ENCODE measurements around the gene PSMD13. TPM values are rescaled to one million over a fixed set of nuclear protein-coding genes. Genes with fewer than 3 reads are reported as not detected.

The PSMD13 gene
- polyA plus RNA-seq, 1 donor (not counting 4 experiments of a cell fraction or from before 2014, with no cell fraction given), result 184 TPM

GRCh38 chr11:282630-283360 lies 46.0 kb downstream of the PSMD13 start:
- TF ChIP-seq EZH2 (IDR thresholded peaks at IDR 0.05; ENCODE audit: low read length), result no peak
- TF ChIP-seq CTCF (optimal IDR thresholded peaks at IDR 0.05 in 1 of 3, IDR thresholded peaks at IDR 0.05 in 1 of 3, conservative IDR thresholded peaks at IDR 0.05 in 1 of 3; ENCODE audit: extremely low read depth in 1 of 3, insufficient read depth in 2 of 3, low read length in 3 of 3), result no peak
- H3K79me2 ChIP-seq (ENCODE audit: control insufficient read depth, insufficient read depth, low read length), result no peaks in the 10 kb centered on the region
- H2AFZ ChIP-seq (ENCODE audit: control insufficient read depth, low read length), result no peak overlapping the region
- no peak overlapping the region for H3K27ac ChIP-seq (ENCODE audit: control insufficient read depth, insufficient read depth, low read length)
- H3K4me2 ChIP-seq (ENCODE audit: control insufficient read depth, extremely low read depth, insufficient read depth, low read depth, low read length), result no peak overlapping the region
- DNase-seq (ENCODE audit: low read depth, low spot score), result no peak
- H3K27me3 ChIP-seq (ENCODE audit: control insufficient read depth, extremely low read depth, insufficient read depth, low read length), result peaks cover 75% of the 10 kb centered on the region
- FAIRE-seq, result no peak
- H3K9ac ChIP-seq (ENCODE audit: control insufficient read depth, extremely low read depth, insufficient read depth, low read length), result no peak overlapping the region
- dilution Hi-C loops (cut with MboI; ENCODE audit: extremely low pct_ligation_motif_present, low sequenced_read_pairs), result no loop called here
- H3K4me1 ChIP-seq (ENCODE audit: control insufficient read depth, extremely low read depth, insufficient read depth, low read length), result peaks cover under 1% of the 10 kb centered on the region
- H3K4me3 ChIP-seq (ENCODE audit: control insufficient read depth in 2 of 3, extremely low read depth in 1 of 3, insufficient read depth in 2 of 3, low read depth in 1 of 3, low read length in 3 of 3), result no peak overlapping the region
- H3K9me1 ChIP-seq (ENCODE audit: control insufficient read depth, extremely low read depth, insufficient read depth, low read length), result no peaks in the 10 kb centered on the region
- H3K36me3 ChIP-seq (ENCODE audit: control insufficient read depth in 2 of 2, extremely low read depth in 1 of 2, insufficient read depth in 2 of 2, low read length in 2 of 2), result no peaks in the 10 kb centered on the region
- H4K20me1 ChIP-seq (ENCODE audit: control insufficient read depth, extremely low read depth, insufficient read depth, low read length), result no peaks in the 10 kb centered on the region
- H3K9me3 ChIP-seq (ENCODE audit: control insufficient read depth, low read depth, low read length), result no peaks in the 10 kb centered on the region

GRCh38 chr11:283405-284104 lies 46.8 kb downstream of the PSMD13 start:
- H3K4me3 ChIP-seq (ENCODE audit: control insufficient read depth in 2 of 3, extremely low read depth in 1 of 3, insufficient read depth in 2 of 3, low read depth in 1 of 3, low read length in 3 of 3), result no peak overlapping the region
- H3K27ac ChIP-seq (ENCODE audit: control insufficient read depth, insufficient read depth, low read length), result no peak overlapping the region
- H3K36me3 ChIP-seq (ENCODE audit: control insufficient read depth in 2 of 2, extremely low read depth in 1 of 2, insufficient read depth in 2 of 2, low read length in 2 of 2), result no peaks in the 10 kb centered on the region
- no peaks in the 10 kb centered on the region for H3K9me3 ChIP-seq (ENCODE audit: control insufficient read depth, low read depth, low read length)
- H3K27me3 ChIP-seq (ENCODE audit: control insufficient read depth, extremely low read depth, insufficient read depth, low read length), result peaks cover 75% of the 10 kb centered on the region
- H4K20me1 ChIP-seq (ENCODE audit: control insufficient read depth, extremely low read depth, insufficient read depth, low read length), result no peaks in the 10 kb centered on the region
- no peak overlapping the region for H3K4me2 ChIP-seq (ENCODE audit: control insufficient read depth, extremely low read depth, insufficient read depth, low read depth, low read length)
- dilution Hi-C loops (cut with MboI; ENCODE audit: extremely low pct_ligation_motif_present, low sequenced_read_pairs), result no loop called here
- H3K4me1 ChIP-seq (ENCODE audit: control insufficient read depth, extremely low read depth, insufficient read depth, low read length), result peaks cover 7% of the 10 kb centered on the region
- TF ChIP-seq CTCF (optimal IDR thresholded peaks at IDR 0.05 in 1 of 3, IDR thresholded peaks at IDR 0.05 in 1 of 3, conservative IDR thresholded peaks at IDR 0.05 in 1 of 3; ENCODE audit: extremely low read depth in 1 of 3, insufficient read depth in 2 of 3, low read length in 3 of 3) (no peak), EZH2 (IDR thresholded peaks at IDR 0.05; ENCODE audit: low read length) (no peak)
- FAIRE-seq (no peak), DNase-seq (ENCODE audit: low read depth, low spot score) (no peak)
- H3K79me2 ChIP-seq (ENCODE audit: control insufficient read depth, insufficient read depth, low read length), result no peaks in the 10 kb centered on the region
- H3K9ac ChIP-seq (ENCODE audit: control insufficient read depth, extremely low read depth, insufficient read depth, low read length), result no peak overlapping the region
- no peak overlapping the region for H2AFZ ChIP-seq (ENCODE audit: control insufficient read depth, low read length)
- H3K9me1 ChIP-seq (ENCODE audit: control insufficient read depth, extremely low read depth, insufficient read depth, low read length), result no peaks in the 10 kb centered on the region

All from keratinocyte (primary cell).